ENCODE results near the gene ASPG. TPM values are rescaled to one million over a fixed set of nuclear protein-coding genes. Genes with fewer than 3 reads are reported as not detected.

ASPG gene
- polyA plus RNA-seq, 1 donor, result 2.1 TPM

DNA sequence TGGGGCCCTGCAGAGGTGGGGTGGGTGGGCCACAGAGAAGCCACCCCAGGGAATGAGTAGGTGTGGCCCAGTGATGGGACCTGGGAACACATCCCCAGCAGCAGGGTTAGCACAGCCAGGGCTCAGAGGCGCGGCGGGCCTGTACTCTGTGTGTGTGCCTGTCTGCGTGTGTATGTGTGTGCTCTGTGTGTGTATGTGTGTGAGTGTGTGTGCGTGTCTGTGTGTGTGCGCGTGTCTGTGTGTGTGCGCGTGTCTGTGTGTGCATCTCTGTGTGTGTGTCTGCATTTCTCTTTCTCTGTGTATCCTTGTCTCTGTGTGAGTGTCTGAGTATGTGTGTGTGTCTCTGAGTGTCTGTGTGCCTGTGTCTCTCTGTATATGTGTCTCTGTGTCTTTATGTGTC, 79.0 kb downstream of the ASPG start:
- no peak for DNase-seq

Other genes with a start within 250 kb of the ASPG start
- 13.6 TPM for gene PPP1R13B, start 238.1 kb upstream of the ASPG start, polyA plus RNA-seq (ENCODE audit: insufficient read length)
- 0.08 TPM for gene TDRD9, start 157.2 kb upstream of the ASPG start, polyA plus RNA-seq (ENCODE audit: insufficient read length)
- not detected for gene RD3L, start 143.2 kb upstream of the ASPG start, polyA plus RNA-seq (ENCODE audit: insufficient read length)
- 11.7 TPM for gene KIF26A, start 52.9 kb downstream of the ASPG start, polyA plus RNA-seq (ENCODE audit: insufficient read length)